K562 (cell line): Measurements from ENCODE around the gene DENND2A. TPM values are rescaled to one million over a fixed set of nuclear protein-coding genes. Genes with fewer than 3 reads are reported as not detected.
A peak's percentile ranks its signal among the peaks of the same experiment; 100 is the strongest.

Source experiments
- ATAC-seq: fragments of 200-7000 bp; cut with Tn5 transposase; 3 replicates; pipeline ENCODE4 v1.9.1; 2020; ENCODE audit warnings: moderate library complexity
- BruUV-seq: library from RNA; stranded (reverse); fragments of 400-500 nt; replicated peaks from 2 replicates; lab custom pipeline; 2021; lab: Mats Ljungman, UMichigan
- CTCF ChIA-PET: fragments of 300-600 bp; formaldehyde crosslinking; extraction: SDS; loops from one replicate; lab custom pipeline; 2021; ENCODE audit warnings: low intra/inter-chr PET ratio; lab: Yijun Ruan, JAX
- POLR2A ChIA-PET: fragments of 300-600, 350-650 bp; sonication (Branson Sonifier 250); formaldehyde crosslinking; extraction: SDS; loops from one replicate; lab custom pipeline; 2021; ENCODE audit warnings: antibody characterized with exemption, inconsistent platforms; lab: Yijun Ruan, JAX
- DNase-seq, 4 experiments: peaks; one replicate each; pipeline versions ENCODE4 v3.0.0 to v3.0.0-alpha.2; 2011 to 2018; ENCODE audit warnings: low spot score in 3 of 4, mixed read lengths in 3 of 4; ENCODE audit errors: extremely low read depth in 1 of 4
- FAIRE-seq: peaks from 2 replicates; lab custom pipeline; 2011; peaks lifted over from hg19 to GRCh38; lab: Jason Lieb, UNC
- H2AFZ ChIP-seq: 2 replicates; pipeline ENCODE4 v1.6.0; 2011; ENCODE audit warnings: low read depth, low read length, control low read depth, inconsistent platforms
- H3K27ac ChIP-seq: fragments of 200-600 bp; 3 replicates; pipeline ENCODE4 v1.8.0; 2011; ENCODE audit warnings: low read depth, mild to moderate bottlenecking, control low read depth, inconsistent platforms, low read length, moderate library complexity, mixed read lengths; ENCODE audit errors: extremely low read depth
- H3K27me3 ChIP-seq, 2 experiments: fragments of 300-600 bp in 1 of 2; 2 replicates in 1 of 2; 3 replicates in 1 of 2; pipeline versions ENCODE4 v1.6.0 to v1.8.0; 2011; ENCODE audit warnings: inconsistent platforms in 2 of 2, low read length in 2 of 2, mild to moderate bottlenecking in 1 of 2, mixed read lengths in 1 of 2, moderate library complexity in 1 of 2; ENCODE audit not compliant: control insufficient read depth in 2 of 2, insufficient read depth in 2 of 2
- H3K36me3 ChIP-seq: fragments of 300-600 bp; 3 replicates; pipeline ENCODE4 v1.8.0; 2011; ENCODE audit warnings: mild to moderate bottlenecking, low read length, inconsistent platforms; ENCODE audit not compliant: control insufficient read depth, insufficient read depth
- H3K4me1 ChIP-seq, 2 experiments: fragments of 200-600 bp in 1 of 2; replicated peaks in 1 of 2; 2 replicates in 1 of 2; 3 replicates in 1 of 2; pipeline versions ENCODE4 v1.5.1 to v1.8.0; 2011; ENCODE audit warnings: inconsistent platforms in 2 of 2, low read length in 2 of 2, mild to moderate bottlenecking in 1 of 2, mixed read lengths in 1 of 2, moderate library complexity in 1 of 2; ENCODE audit not compliant: control insufficient read depth in 2 of 2, insufficient read depth in 2 of 2
- H3K4me2 ChIP-seq: 2 replicates; pipeline ENCODE4 v1.6.1; 2011; ENCODE audit warnings: low read length, control low read depth, inconsistent platforms, mixed read lengths; ENCODE audit not compliant: insufficient read depth
- H3K4me3 ChIP-seq: fragments of 200-600 bp; sonication (generic), shearing (Covaris generic); 2 replicates; pipeline ENCODE4 v1.5.1; 2016; ENCODE audit warnings: control low read depth, inconsistent platforms
- H3K79me2 ChIP-seq: fragments of 200-600 bp; 3 replicates; pipeline ENCODE4 v1.8.0; 2011; ENCODE audit warnings: low read length, inconsistent platforms; ENCODE audit not compliant: control insufficient read depth, insufficient read depth
- H3K9ac ChIP-seq, 2 experiments: 2 replicates each; pipeline versions ENCODE4 v1.6.0 to v1.6.1; 2011; ENCODE audit warnings: low read depth in 2 of 2, low read length in 2 of 2, control low read depth in 1 of 2, inconsistent platforms in 1 of 2, mild to moderate bottlenecking in 1 of 2, mixed read lengths in 1 of 2; ENCODE audit not compliant: insufficient read depth in 1 of 2
- H3K9me1 ChIP-seq: one replicate; pipeline ENCODE4 v1.6.0; 2011; ENCODE audit warnings: inconsistent platforms, mild to moderate bottlenecking, low read length, moderate library complexity; ENCODE audit not compliant: control insufficient read depth, insufficient read depth
- H3K9me3 ChIP-seq: replicated peaks from 2 replicates; pipeline ENCODE4 v1.5.1; 2011; ENCODE audit warnings: low read depth, low read length, inconsistent platforms; ENCODE audit not compliant: control insufficient read depth, insufficient read depth
- H4K20me1 ChIP-seq: replicated peaks from 2 replicates; pipeline ENCODE4 v1.6.1; 2011; ENCODE audit warnings: low read length, inconsistent platforms, mixed read lengths; ENCODE audit not compliant: control insufficient read depth, insufficient read depth
- ATF3 ChIP-seq, 2 experiments: fragments of 450-650 bp in 1 of 2; sonication (generic) in 1 of 2; formaldehyde crosslinking in 1 of 2; IDR thresholded peaks in 1 of 2; conservative IDR thresholded peaks in 1 of 2; 2 replicates each; pipeline versions ENCODE4 v1.6.1 to v1.8.1; 2016 to 2023; ENCODE audit warnings: mild to moderate bottlenecking in 2 of 2, moderate library complexity in 2 of 2, inconsistent platforms in 1 of 2, missing genetic modification reagents in 1 of 2
- ATF7 ChIP-seq: fragments of 450-650 bp; IDR thresholded peaks from 2 replicates; pipeline ENCODE4 v1.7.1; 2014; ENCODE audit warnings: mild to moderate bottlenecking, moderate library complexity
- CHCHD3 ChIP-seq: fragments of 250-450 bp; sonication (Bioruptor Pico); IDR thresholded peaks from 2 replicates; pipeline ENCODE4 v2.1.2; 2022; ENCODE audit warnings: mild to moderate bottlenecking
- CREB5 ChIP-seq: fragments of 250-450 bp; sonication (Bioruptor Pico); IDR thresholded peaks from 2 replicates; pipeline ENCODE4 v1.5.0; 2020; ENCODE audit warnings: mild to moderate bottlenecking
- EZH2 ChIP-seq: IDR thresholded peaks from 2 replicates; pipeline ENCODE4 v1.6.1; 2012; ENCODE audit warnings: low read depth, mild to moderate bottlenecking, inconsistent platforms, low read length, borderline replicate concordance
- GTF2A2 ChIP-seq: IDR thresholded peaks from 2 replicates; pipeline ENCODE4 v1.6.1; 2016; ENCODE audit warnings: mild to moderate bottlenecking, missing genetic modification characterization, missing compliant biosample characterization
- LARP7 ChIP-seq: fragments of 450-650 bp; IDR thresholded peaks from 2 replicates; pipeline ENCODE4 v1.6.1; 2016
- NCOA2 ChIP-seq, 2 experiments: fragments of 450-650 bp; IDR thresholded peaks; 2 replicates each; pipeline ENCODE4 v1.6.1; 2018; ENCODE audit warnings: mild to moderate bottlenecking in 2 of 2, moderate library complexity in 1 of 2; ENCODE audit not compliant: partially characterized antibody in 2 of 2
- NFIC ChIP-seq: fragments of 450-650 bp; IDR thresholded peaks from 2 replicates; pipeline ENCODE4 v1.6.1; 2017; ENCODE audit warnings: mild to moderate bottlenecking, inconsistent platforms
- NFRKB ChIP-seq: fragments of 450-650 bp; IDR thresholded peaks from 2 replicates; pipeline ENCODE4 v1.6.1; 2016; ENCODE audit warnings: low read depth
- NR3C1 ChIP-seq: sonication (generic); formaldehyde crosslinking; IDR thresholded peaks from 2 replicates; pipeline ENCODE4 v1.8.1; 2022; ENCODE audit warnings: missing genetic modification reagents
- SNIP1 ChIP-seq: fragments of 450-650 bp; IDR thresholded peaks from 2 replicates; pipeline ENCODE4 v1.7.1; 2017; ENCODE audit warnings: low read depth, mild to moderate bottlenecking
- TCF7L2 ChIP-seq: fragments of 150-350 bp; IDR thresholded peaks from 2 replicates; pipeline ENCODE4 v1.6.1; 2016; ENCODE audit warnings: low read depth, mild to moderate bottlenecking, low read length, moderate library complexity
- WGBS: fragments of 100-300 bp; shearing (Covaris generic); methylation state at CpG from one replicate; pipeline ENCODE4 v1.1.6; 2016; ENCODE audit warnings: low coverage, mixed read lengths; ENCODE audit not compliant: insufficient coverage; ENCODE audit errors: missing lambda C conversion rate; 5-methylcytosine and 5-hydroxymethylcytosine counted together
- in situ Hi-C: fragments of 300-500 bp; cut with MboI; formaldehyde crosslinking; loops from 4 replicates; pipeline ENCODE4 v1.15.0; 2018; ENCODE audit warnings: inconsistent platforms, mixed read lengths
- intact Hi-C: fragments of 100-400 bp; cut with micrococcal nuclease; formaldehyde crosslinking; loops from 2 replicates; pipeline ENCODE4 v1.14.2; 2022
- polyA plus RNA-seq, 8 experiments: library from polyadenylated mRNA; depleted of rRNA in 4 of 8; stranded (reverse) in 5 of 8; unstranded in 3 of 8; fragments of >200 nt; fragmentation: Nextera tagmentation in 2 of 8; fragmentation: Illumina TruSeq in 1 of 8; extraction: Ambion mirVana in 2 of 8; extraction: Trizol in 1 of 8; gene quantifications; 2 replicates each; pipeline versions ENCODE4 v1.2.1 to v1.2.3, GENCODE V29; 2011 to 2014; ENCODE audit warnings: inconsistent platforms in 1 of 8, missing spikeins in 1 of 8
- total RNA-seq, 7 experiments: library from RNA; depleted of rRNA in 6 of 7; stranded (reverse); fragments of >200 nt in 6 of 7; fragmentation: Illumina TruSeq in 2 of 7; extraction: Trizol in 2 of 7; gene quantifications; 2 replicates each; pipeline versions ENCODE4 v1.2.1 to v1.2.3, GENCODE V29; 2011 to 2021; ENCODE audit warnings: low replicate concordance in 1 of 7
- TF ChIP-seq, protein P1 (sequence below), 3 experiments: IDR thresholded peaks in 2 of 3; conservative IDR thresholded peaks in 1 of 3; 2 replicates each; pipeline ENCODE4 v1.5.1; 2011 to 2012; ENCODE audit warnings: low read length in 3 of 3, mild to moderate bottlenecking in 3 of 3, control low read depth in 2 of 3, improper control_type of control experiment in 1 of 3, inconsistent platforms in 1 of 3, low read depth in 1 of 3, mixed read lengths in 1 of 3, moderate library complexity in 1 of 3; ENCODE audit not compliant: insufficient read depth in 2 of 3
- TF ChIP-seq, protein P2 (sequence below): fragments of 450-650 bp; formaldehyde crosslinking; IDR thresholded peaks from 2 replicates; pipeline ENCODE4 v1.4.0; 2020; ENCODE audit warnings: mild to moderate bottlenecking, moderate library complexity

The DENND2A gene
- total and polyA plus RNA-seq, 9 of the 15 experiments (the other 6 are each of a cell fraction or from before 2014, with no cell fraction given), result not detected

GRCh38 chr7:140641524-140642195 is 1.0 kb upstream of the DENND2A start:
- Histone ChIP-seq H3K36me3 (no peaks in the 10 kb centered on the region), H3K9ac (no peak overlapping the region), H4K20me1 (peaks cover 11% of the 10 kb centered on the region), H3K27me3 (peaks cover 49 to 91% of the 10 kb centered on the region in 2 experiments), H3K4me2 (no peak overlapping the region), H3K79me2 (no peaks in the 10 kb centered on the region), H3K27ac (no peak overlapping the region), H2AFZ (no peak overlapping the region), H3K4me3 (no peak overlapping the region), H3K9me1 (no peaks in the 10 kb centered on the region), H3K9me3 (no peaks in the 10 kb centered on the region), H3K4me1 (peaks cover 0 to 16% of the 10 kb centered on the region in 2 experiments; a peak in 2 of 5 replicates)
- no TSS peak for BruUV-seq
- FAIRE-seq (peak; percentile 6), ATAC-seq (no peak), DNase-seq (no peak)
- ChIA-PET CTCF (no interaction called here), POLR2A (interaction anchor here (0.6 to 0.7 kb wide), 2 partner anchors 35 to 52 kb away, joined by 3 read pairs; no protein-coding TSS in a partner anchor)
- WGBS, result 26% methylated on average over 15 of the region's 15 CpGs
- in situ Hi-C loops, result no loop called here
- intact Hi-C loops, result no loop called here
- TF ChIP-seq, protein P1, sequence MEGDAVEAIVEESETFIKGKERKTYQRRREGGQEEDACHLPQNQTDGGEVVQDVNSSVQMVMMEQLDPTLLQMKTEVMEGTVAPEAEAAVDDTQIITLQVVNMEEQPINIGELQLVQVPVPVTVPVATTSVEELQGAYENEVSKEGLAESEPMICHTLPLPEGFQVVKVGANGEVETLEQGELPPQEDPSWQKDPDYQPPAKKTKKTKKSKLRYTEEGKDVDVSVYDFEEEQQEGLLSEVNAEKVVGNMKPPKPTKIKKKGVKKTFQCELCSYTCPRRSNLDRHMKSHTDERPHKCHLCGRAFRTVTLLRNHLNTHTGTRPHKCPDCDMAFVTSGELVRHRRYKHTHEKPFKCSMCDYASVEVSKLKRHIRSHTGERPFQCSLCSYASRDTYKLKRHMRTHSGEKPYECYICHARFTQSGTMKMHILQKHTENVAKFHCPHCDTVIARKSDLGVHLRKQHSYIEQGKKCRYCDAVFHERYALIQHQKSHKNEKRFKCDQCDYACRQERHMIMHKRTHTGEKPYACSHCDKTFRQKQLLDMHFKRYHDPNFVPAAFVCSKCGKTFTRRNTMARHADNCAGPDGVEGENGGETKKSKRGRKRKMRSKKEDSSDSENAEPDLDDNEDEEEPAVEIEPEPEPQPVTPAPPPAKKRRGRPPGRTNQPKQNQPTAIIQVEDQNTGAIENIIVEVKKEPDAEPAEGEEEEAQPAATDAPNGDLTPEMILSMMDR (IDR thresholded peaks at IDR 0.05 in 2 of 3, conservative IDR thresholded peaks at IDR 0.05 in 1 of 3; ENCODE audit: insufficient read depth in 2 of 3, low read depth in 1 of 3, low read length in 3 of 3), result no peak
- TF ChIP-seq ATF3 (IDR thresholded peaks at IDR 0.05) (peak; percentile 50), ATF3 (CRISPR knock-in tag; conservative IDR thresholded peaks at IDR 0.05) (no peak), NFRKB (no peak), CREB5 (no peak), CHCHD3 (CRISPR knock-in tag) (no peak), SNIP1 (no peak), ATF7 (peak; percentile 50; the same call in 1 of the 2 replicates), TCF7L2 (no peak), NCOA2 (IDR thresholded peaks at IDR 0.05; ENCODE audit: partially characterized antibody in 2 of 2) (no peak), GTF2A2 (tag) (no peak), LARP7 (no peak), NR3C1 (CRISPR knock-in tag) (0 out of 2 replicates have a peak, but pooled peaks have one; percentile 38), EZH2 (peak; percentile 49; the same call in 1 of the 2 replicates), NFIC (no peak)
- TF ChIP-seq, protein P2, sequence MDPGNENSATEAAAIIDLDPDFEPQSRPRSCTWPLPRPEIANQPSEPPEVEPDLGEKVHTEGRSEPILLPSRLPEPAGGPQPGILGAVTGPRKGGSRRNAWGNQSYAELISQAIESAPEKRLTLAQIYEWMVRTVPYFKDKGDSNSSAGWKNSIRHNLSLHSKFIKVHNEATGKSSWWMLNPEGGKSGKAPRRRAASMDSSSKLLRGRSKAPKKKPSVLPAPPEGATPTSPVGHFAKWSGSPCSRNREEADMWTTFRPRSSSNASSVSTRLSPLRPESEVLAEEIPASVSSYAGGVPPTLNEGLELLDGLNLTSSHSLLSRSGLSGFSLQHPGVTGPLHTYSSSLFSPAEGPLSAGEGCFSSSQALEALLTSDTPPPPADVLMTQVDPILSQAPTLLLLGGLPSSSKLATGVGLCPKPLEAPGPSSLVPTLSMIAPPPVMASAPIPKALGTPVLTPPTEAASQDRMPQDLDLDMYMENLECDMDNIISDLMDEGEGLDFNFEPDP (CRISPR knock-in tag), result no peak
